Measurements from ENCODE around the gene BEAN1.
A peak's percentile ranks its signal among the peaks of the same experiment; 100 is the strongest.

BEAN1 gene

GRCh38 chr16:66420396-66420795, 6.7 kb upstream of the BEAN1 start:
- DNase-seq = no peak

- no peak for DNase-seq
Measured at GRCh38 chr16:66421891-66422290, 5.2 kb upstream of the BEAN1 start.

GRCh38 chr16:66422366-66422765, 4.7 kb upstream of the BEAN1 start:
- no peak for DNase-seq

- DNase-seq = no peak
Measured at GRCh38 chr16:66423177-66423576, 3.9 kb upstream of the BEAN1 start.

GRCh38 chr16:66425651-66426050, 1.4 kb upstream of the BEAN1 start:
- no peak for DNase-seq

GRCh38 chr16:66426112-66427035, 721 bp upstream of the BEAN1 start:
- DNase-seq = no peak

GRCh38 chr16:66427871-66428681, 981 bp downstream of the BEAN1 start:
- DNase-seq = peak; percentile 4

- no peak for DNase-seq
Measured at GRCh38 chr16:66428682-66429251, 1.7 kb downstream of the BEAN1 start.

GRCh38 chr16:66429290-66429962, 2.3 kb downstream of the BEAN1 start:
- DNase-seq = peak; percentile 61

GRCh38 chr16:66430214-66430613, 3.1 kb downstream of the BEAN1 start:
- peak; percentile 17 for DNase-seq

- DNase-seq = no peak
Measured at GRCh38 chr16:66431760-66432159, 4.7 kb downstream of the BEAN1 start.

GRCh38 chr16:66432429-66432828, 5.3 kb downstream of the BEAN1 start:
- DNase-seq = peak; percentile 14

GRCh38 chr16:66434619-66435430, 7.7 kb downstream of the BEAN1 start:
- no peak for DNase-seq

GRCh38 chr16:66435896-66436295, 8.8 kb downstream of the BEAN1 start:
- DNase-seq = no peak

GRCh38 chr16:66437391-66437945, 10.4 kb downstream of the BEAN1 start:
- DNase-seq = no peak

- DNase-seq = no peak
Measured at GRCh38 chr16:66438536-66438935, 11.4 kb downstream of the BEAN1 start.

GRCh38 chr16:66439051-66439730, 12.1 kb downstream of the BEAN1 start:
- no peak for DNase-seq

GRCh38 chr16:66440271-66440802, 13.2 kb downstream of the BEAN1 start:
- no peak for DNase-seq

GRCh38 chr16:66440970-66441369, 13.9 kb downstream of the BEAN1 start:
- no peak for DNase-seq

GRCh38 chr16:66441586-66442375, 14.7 kb downstream of the BEAN1 start:
- DNase-seq = no peak
